GM12873 (cell line): ENCODE measurements around the gene INTS6L.

Experiments
- CTCF ChIP-seq: IDR thresholded peaks from 2 replicates; pipeline ENCODE4 v1.5.1; 2012; ENCODE audit warnings: low read depth, mild to moderate bottlenecking, moderate library complexity, low read length, control low read depth; ENCODE audit not compliant: insufficient read depth; ENCODE audit errors: missing control alignments

Gene INTS6L

GRCh38 chrX:135543172-135543571 is 22.7 kb downstream of the INTS6L start:
- TF ChIP-seq CTCF: no peak

GRCh38 chrX:135543924-135544323 is 23.5 kb downstream of the INTS6L start:
- TF ChIP-seq CTCF: peak; percentile 66

GRCh38 chrX:135544338-135544948 is 24.0 kb downstream of the INTS6L start:
- TF ChIP-seq CTCF: no peak

GRCh38 chrX:135547767-135548166 is 27.3 kb downstream of the INTS6L start:
- TF ChIP-seq CTCF: no peak

GRCh38 chrX:135549519-135549918 is 29.1 kb downstream of the INTS6L start:
- TF ChIP-seq CTCF: no peak

GRCh38 chrX:135556055-135556454 is 35.6 kb downstream of the INTS6L start:
- TF ChIP-seq CTCF: no peak

GRCh38 chrX:135557344-135557743 is 36.9 kb downstream of the INTS6L start:
- TF ChIP-seq CTCF: no peak
